ENCODE results near the gene TNIP2.

DNA sequence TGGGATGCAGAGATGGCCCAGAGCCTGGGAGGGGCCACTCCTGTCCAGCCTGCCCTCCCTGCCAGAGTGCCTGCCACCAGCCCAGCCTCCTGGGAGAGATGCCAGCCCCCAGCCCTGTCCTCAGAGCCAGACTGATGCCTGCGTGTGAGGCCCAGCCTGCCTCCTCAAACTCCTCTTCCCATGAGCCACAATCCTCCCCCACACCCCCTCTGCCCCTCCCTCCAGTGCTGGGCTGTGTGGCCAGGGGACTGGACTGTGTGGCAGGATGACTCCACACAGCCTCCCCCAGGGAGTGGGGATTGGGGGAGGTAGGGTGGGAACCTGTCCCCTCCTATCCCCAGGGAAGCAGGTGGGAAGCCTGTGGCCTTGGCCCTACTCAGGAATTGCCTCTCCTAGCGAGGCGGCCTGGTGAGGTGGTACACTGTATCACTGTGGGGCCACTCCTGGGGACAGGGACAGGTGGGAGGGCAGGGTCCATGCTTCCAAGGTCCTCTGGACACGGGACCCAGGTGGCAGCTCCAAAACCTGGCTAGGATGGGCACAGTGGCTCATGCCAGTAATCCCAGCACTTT lies 32.5 kb upstream of the TNIP2 start:
- TF ChIP-seq CTCF (IDR thresholded peaks at IDR 0.05) (no peak), POLR2A (IDR thresholded peaks at IDR 0.05) (no peak)
